GM12878 (cell line): ENCODE results near the gene MYO3A. TPM values are rescaled to one million over a fixed set of nuclear protein-coding genes. Genes with fewer than 3 reads are reported as not detected.

ENCODE experiments used
- ATAC-seq: fragments of 200-7000 bp; cut with Tn5 transposase; 3 replicates; pipeline ENCODE4 v1.9.1; 2020; ENCODE audit warnings: mild to moderate bottlenecking, moderate library complexity
- BruUV-seq: library from RNA; stranded (reverse); fragments of 400-500 nt; replicated peaks from 2 replicates; lab custom pipeline; 2021; lab: Mats Ljungman, UMichigan
- CTCF ChIA-PET: fragments of 300-600 bp; sonication (Branson Sonifier 250); formaldehyde crosslinking; extraction: SDS; loops from one replicate; lab custom pipeline; 2021; ENCODE audit warnings: inconsistent platforms; lab: Yijun Ruan, JAX
- POLR2A ChIA-PET: fragments of 350-600 bp; formaldehyde crosslinking; extraction: SDS; loops from one replicate; lab custom pipeline; 2021; ENCODE audit warnings: inconsistent platforms; lab: Charles Lee
- RAD21 ChIA-PET: fragments of 300-600 bp; sonication (Branson Sonifier 250); formaldehyde crosslinking; loops from one replicate; lab custom pipeline; 2023; ENCODE audit warnings: antibody characterized with exemption; ENCODE audit not compliant: unreplicated experiment; lab: Charles Lee
- SMC1A ChIA-PET: fragments of 300-600 bp; sonication (Branson Sonifier 250); formaldehyde crosslinking; loops from one replicate; lab custom pipeline; 2023; ENCODE audit not compliant: unreplicated experiment, uncharacterized antibody; lab: Charles Lee
- DNase-seq: peaks from one replicate; pipeline ENCODE4 v3.0.0-alpha.2; 2011; ENCODE audit warnings: low read depth, low spot score
- FAIRE-seq: peaks from 3 replicates; lab custom pipeline; 2011; peaks lifted over from hg19 to GRCh38; lab: Jason Lieb, UNC
- H2AFZ ChIP-seq: 2 replicates; pipeline ENCODE4 v1.6.0; 2011; ENCODE audit warnings: low read depth, low read length, control low read depth; ENCODE audit not compliant: control insufficient read depth
- H3K27ac ChIP-seq: 2 replicates; pipeline ENCODE4 v1.5.1; 2011; ENCODE audit warnings: control low read depth; ENCODE audit not compliant: control insufficient read depth, insufficient read depth
- H3K27me3 ChIP-seq, 2 experiments: replicated peaks in 1 of 2; 2 replicates each; pipeline versions ENCODE4 v1.6.0 to v1.6.1; 2011; ENCODE audit warnings: low read length in 1 of 2; ENCODE audit not compliant: control insufficient read depth in 2 of 2, insufficient read depth in 2 of 2
- H3K36me3 ChIP-seq, 2 experiments: 2 replicates each; pipeline ENCODE4 v1.5.1; 2011; ENCODE audit warnings: low read length in 1 of 2; ENCODE audit not compliant: control insufficient read depth in 2 of 2, insufficient read depth in 2 of 2
- H3K4me1 ChIP-seq: 2 replicates; pipeline ENCODE4 v1.6.1; 2011; ENCODE audit warnings: mild to moderate bottlenecking, low read length, moderate library complexity, mixed read lengths; ENCODE audit not compliant: control insufficient read depth, insufficient read depth
- H3K4me2 ChIP-seq: 2 replicates; pipeline ENCODE4 v1.6.0; 2011; ENCODE audit warnings: control low read depth; ENCODE audit not compliant: control insufficient read depth, insufficient read depth
- H3K4me3 ChIP-seq: fragments of 200-600 bp; sonication (generic); 2 replicates; pipeline ENCODE4 v1.5.1; 2016
- H3K79me2 ChIP-seq: 2 replicates; pipeline ENCODE4 v1.6.0; 2011; ENCODE audit warnings: low read length; ENCODE audit not compliant: control insufficient read depth, insufficient read depth
- H3K9ac ChIP-seq: 2 replicates; pipeline ENCODE4 v1.8.0; 2011; ENCODE audit warnings: low read length, control low read depth, mixed read lengths; ENCODE audit not compliant: control insufficient read depth, insufficient read depth
- H3K9me3 ChIP-seq: replicated peaks from 3 replicates; pipeline ENCODE4 v1.5.1; 2011; ENCODE audit warnings: mild to moderate bottlenecking, low read length; ENCODE audit not compliant: control insufficient read depth, insufficient read depth
- H4K20me1 ChIP-seq: 2 replicates; pipeline ENCODE4 v1.6.0; 2011; ENCODE audit not compliant: control insufficient read depth, insufficient read depth
- CBX3 ChIP-seq: fragments of 200-600 bp; sonication (generic); IDR thresholded peaks from 2 replicates; pipeline ENCODE4 v1.6.1; 2016; ENCODE audit warnings: low read depth, borderline replicate concordance
- CEBPB ChIP-seq, 2 experiments: fragments of 150-350 bp in 1 of 2; IDR thresholded peaks; 2 replicates each; pipeline ENCODE4 v1.6.1; 2012 to 2014; ENCODE audit warnings: low read depth in 2 of 2, low read length in 2 of 2, borderline replicate concordance in 1 of 2, inconsistent platforms in 1 of 2
- NBN ChIP-seq: fragments of 450-650 bp; IDR thresholded peaks from 2 replicates; pipeline ENCODE4 v1.6.1; 2016
- NFYB ChIP-seq: IDR thresholded peaks from 2 replicates; pipeline ENCODE4 v1.6.1; 2011; ENCODE audit warnings: low read depth, mild to moderate bottlenecking, low read length, improper control_type of control experiment, moderate library complexity; ENCODE audit not compliant: insufficient read depth
- PAX5 ChIP-seq: IDR thresholded peaks from 2 replicates; pipeline ENCODE4 v1.6.1; 2011; ENCODE audit warnings: low read depth, low read length, borderline replicate concordance
- SUZ12 ChIP-seq: fragments of 200-600 bp; sonication (generic); IDR thresholded peaks from one replicate; pipeline ENCODE4 v1.6.1; 2018; ENCODE audit warnings: antibody characterized with exemption, mild to moderate bottlenecking; ENCODE audit not compliant: unreplicated experiment
- TCF7 ChIP-seq: IDR thresholded peaks from 2 replicates; pipeline ENCODE4 v1.6.1; 2014; ENCODE audit warnings: antibody characterized with exemption, borderline replicate concordance
- ZNF217 ChIP-seq: fragments of 450-650 bp; IDR thresholded peaks from 2 replicates; pipeline ENCODE4 v1.6.1; 2017; ENCODE audit warnings: antibody characterized with exemption, mild to moderate bottlenecking
- ZNF24 ChIP-seq: fragments of 450-650 bp; IDR thresholded peaks from 2 replicates; pipeline ENCODE4 v1.6.1; 2017; ENCODE audit warnings: antibody characterized with exemption, mild to moderate bottlenecking
- WGBS: methylation state at CpG from one replicate; pipeline ENCODE4 v1.1.6; 2016; ENCODE audit warnings: low lambda C conversion rate; ENCODE audit not compliant: insufficient replicate concordance, insufficient coverage; ENCODE audit errors: missing lambda C conversion rate; 5-methylcytosine and 5-hydroxymethylcytosine counted together
- in situ Hi-C: fragments of 300-500 bp; cut with MboI; formaldehyde crosslinking; loops from 9 replicates; pipeline ENCODE4 v1.14.3; 2018; ENCODE audit warnings: mixed read lengths
- intact Hi-C: fragments of 100-400 bp; cut with micrococcal nuclease; formaldehyde crosslinking; loops from one replicate; pipeline ENCODE4 v1.14.2; 2022; ENCODE audit not compliant: unreplicated experiment
- polyA plus RNA-seq, 11 experiments: library from polyadenylated mRNA; depleted of rRNA in 4 of 11; unstranded in 6 of 11; stranded (reverse) in 5 of 11; fragments of >200 nt; fragmentation: Nextera tagmentation in 4 of 11; fragmentation: Illumina TruSeq in 1 of 11; extraction: Ambion mirVana in 4 of 11; extraction: Trizol in 1 of 11; gene quantifications; 1 replicate in 1 of 11; 2 replicates in 10 of 11; pipeline versions ENCODE4 v1.2.1 to v1.2.3, GENCODE V29; 2011 to 2016; ENCODE audit warnings: inconsistent platforms in 2 of 11, missing spikeins in 2 of 11, low read depth in 1 of 11
- total RNA-seq, 4 experiments: library from RNA; depleted of rRNA in 3 of 4; stranded (reverse); fragments of >200 nt in 3 of 4; fragmentation: Illumina TruSeq in 1 of 4; extraction: Trizol in 1 of 4; gene quantifications; 2 replicates each; pipeline versions ENCODE4 v1.2.1 to v1.2.3, GENCODE V29; 2013 to 2021
- TF ChIP-seq, protein P1 (sequence below): fragments of 450-650 bp; formaldehyde crosslinking; IDR thresholded peaks from 2 replicates; pipeline ENCODE4 v1.5.0; 2022; ENCODE audit warnings: mild to moderate bottlenecking, missing genetic modification characterization
- TF ChIP-seq, protein P2 (sequence below): IDR thresholded peaks from 2 replicates; pipeline ENCODE4 v1.6.1; 2012; ENCODE audit warnings: low read depth, low read length, improper control_type of control experiment

The MYO3A gene
- total and polyA plus RNA-seq, 10 of the 15 experiments (the other 5 are each of a cell fraction or from before 2014, with no cell fraction given), result not detected

DNA sequence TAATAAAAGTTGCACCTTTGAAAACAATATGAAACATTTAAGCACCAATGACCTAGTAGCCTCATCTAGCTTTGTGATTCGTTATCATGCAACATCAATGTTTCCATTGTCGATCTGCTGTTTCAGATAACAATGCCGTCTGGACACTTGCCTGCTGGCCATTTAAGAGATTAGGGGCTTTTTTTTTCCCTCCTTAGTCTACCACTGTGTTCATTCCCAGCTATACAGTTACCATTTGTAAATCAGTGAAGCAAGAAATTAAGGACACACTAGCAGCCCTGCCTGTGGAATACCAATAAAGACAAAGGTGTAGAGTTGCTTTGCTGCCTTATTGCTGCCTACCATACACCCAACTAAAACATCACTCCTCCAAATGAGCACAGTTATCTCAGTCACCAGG, 37.6 kb upstream of the MYO3A start:
- Histone ChIP-seq H3K36me3 (no peaks in the 10 kb centered on the region), H3K27ac (no peak overlapping the region), H3K27me3 (peaks cover 0 to 2% of the 10 kb centered on the region in 2 experiments; a peak in 1 of 4 replicates), H3K4me1 (peaks cover 2% of the 10 kb centered on the region), H3K4me3 (no peak overlapping the region), H3K79me2 (no peaks in the 10 kb centered on the region), H3K9ac (no peak overlapping the region), H3K9me3 (no peaks in the 10 kb centered on the region), H2AFZ (no peak overlapping the region), H4K20me1 (no peaks in the 10 kb centered on the region), H3K4me2 (no peak overlapping the region)
- ChIA-PET RAD21 (no interaction called here), CTCF (interaction anchor here (0.5 kb wide), 1 partner anchor 1784 kb away, joined by 4 read pairs; no protein-coding TSS in a partner anchor), POLR2A (no interaction called here), SMC1A (no interaction called here)
- DNase-seq, result no peak
- no TSS peak for BruUV-seq
- no peak for ATAC-seq
- intact Hi-C loops, result no loop called here
- in situ Hi-C loops, result no loop called here
- no peak for FAIRE-seq
- WGBS, result 27% methylated on average over 3 of the region's 3 CpGs
- TF ChIP-seq CEBPB (IDR thresholded peaks at IDR 0.05; ENCODE audit: borderline replicate concordance in 1 of 2, low read depth in 2 of 2, low read length in 2 of 2), result no peak
- TF ChIP-seq NBN, result no peak
- no peak for TF ChIP-seq NFYB
- no peak for TF ChIP-seq TCF7
- TF ChIP-seq, protein P1, sequence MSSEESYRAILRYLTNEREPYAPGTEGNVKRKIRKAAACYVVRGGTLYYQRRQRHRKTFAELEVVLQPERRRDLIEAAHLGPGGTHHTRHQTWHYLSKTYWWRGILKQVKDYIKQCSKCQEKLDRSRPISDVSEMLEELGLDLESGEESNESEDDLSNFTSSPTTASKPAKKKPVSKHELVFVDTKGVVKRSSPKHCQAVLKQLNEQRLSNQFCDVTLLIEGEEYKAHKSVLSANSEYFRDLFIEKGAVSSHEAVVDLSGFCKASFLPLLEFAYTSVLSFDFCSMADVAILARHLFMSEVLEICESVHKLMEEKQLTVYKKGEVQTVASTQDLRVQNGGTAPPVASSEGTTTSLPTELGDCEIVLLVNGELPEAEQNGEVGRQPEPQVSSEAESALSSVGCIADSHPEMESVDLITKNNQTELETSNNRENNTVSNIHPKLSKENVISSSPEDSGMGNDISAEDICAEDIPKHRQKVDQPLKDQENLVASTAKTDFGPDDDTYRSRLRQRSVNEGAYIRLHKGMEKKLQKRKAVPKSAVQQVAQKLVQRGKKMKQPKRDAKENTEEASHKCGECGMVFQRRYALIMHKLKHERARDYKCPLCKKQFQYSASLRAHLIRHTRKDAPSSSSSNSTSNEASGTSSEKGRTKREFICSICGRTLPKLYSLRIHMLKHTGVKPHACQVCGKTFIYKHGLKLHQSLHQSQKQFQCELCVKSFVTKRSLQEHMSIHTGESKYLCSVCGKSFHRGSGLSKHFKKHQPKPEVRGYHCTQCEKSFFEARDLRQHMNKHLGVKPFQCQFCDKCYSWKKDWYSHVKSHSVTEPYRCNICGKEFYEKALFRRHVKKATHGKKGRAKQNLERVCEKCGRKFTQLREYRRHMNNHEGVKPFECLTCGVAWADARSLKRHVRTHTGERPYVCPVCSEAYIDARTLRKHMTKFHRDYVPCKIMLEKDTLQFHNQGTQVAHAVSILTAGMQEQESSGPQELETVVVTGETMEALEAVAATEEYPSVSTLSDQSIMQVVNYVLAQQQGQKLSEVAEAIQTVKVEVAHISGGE (CRISPR knock-in tag), result no peak
- no peak for TF ChIP-seq ZNF217
- no peak for TF ChIP-seq ZNF24
- TF ChIP-seq, protein P2, sequence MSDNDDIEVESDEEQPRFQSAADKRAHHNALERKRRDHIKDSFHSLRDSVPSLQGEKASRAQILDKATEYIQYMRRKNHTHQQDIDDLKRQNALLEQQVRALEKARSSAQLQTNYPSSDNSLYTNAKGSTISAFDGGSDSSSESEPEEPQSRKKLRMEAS, result no peak
- no peak for TF ChIP-seq CBX3
- TF ChIP-seq SUZ12, result no peak
- TF ChIP-seq PAX5, result no peak
